ENCODE data around the gene PRKCI.

GRCh38 chr3:170200987-170201386 is 21.2 kb upstream of the PRKCI start:
- TF ChIP-seq GATA2 (IDR thresholded peaks at IDR 0.05; ENCODE audit: low read depth, low read length) (no peak), GATA3 (IDR thresholded peaks at IDR 0.05; ENCODE audit: low read depth, low read length) (no peak)
